HepG2 (cell line): Measurements from ENCODE around the gene RBCK1. TPM values are rescaled to one million over a fixed set of nuclear protein-coding genes. Genes with fewer than 3 reads are reported as not detected.

Experiments
- BCL6 ChIP-seq: IDR thresholded peaks from 2 replicates; pipeline ENCODE4 v1.6.1; 2016; ENCODE audit warnings: missing genetic modification reagents, missing compliant biosample characterization
- CERS6 ChIP-seq: sonication (generic); formaldehyde crosslinking; IDR thresholded peaks from 2 replicates; pipeline ENCODE4 v1.5.0; 2020; ENCODE audit warnings: missing genetic modification reagents
- ETV6 ChIP-seq: sonication (generic); formaldehyde crosslinking; conservative IDR thresholded peaks from 2 replicates; pipeline ENCODE4 v1.4.0; 2020; ENCODE audit warnings: missing genetic modification reagents
- GZF1 ChIP-seq: sonication (generic); formaldehyde crosslinking; IDR thresholded peaks from 2 replicates; pipeline ENCODE4 v1.5.1; 2020; ENCODE audit warnings: mild to moderate bottlenecking, missing genetic modification reagents
- SALL1 ChIP-seq: sonication (generic); formaldehyde crosslinking; IDR thresholded peaks from 2 replicates; pipeline ENCODE4 v1.8.0; 2022; ENCODE audit warnings: mild to moderate bottlenecking, missing genetic modification reagents
- SPEN ChIP-seq: sonication (generic); formaldehyde crosslinking; IDR thresholded peaks from 2 replicates; pipeline ENCODE4 v1.5.1; 2020; ENCODE audit warnings: low read depth, mild to moderate bottlenecking, missing genetic modification reagents
- ZFY ChIP-seq: sonication (generic); formaldehyde crosslinking; IDR thresholded peaks from 2 replicates; pipeline ENCODE4 v1.4.0; 2020; ENCODE audit warnings: missing genetic modification reagents
- ZNF121 ChIP-seq: sonication (generic); formaldehyde crosslinking; IDR thresholded peaks from 2 replicates; pipeline ENCODE4 v1.5.0; 2020; ENCODE audit warnings: mild to moderate bottlenecking, missing genetic modification reagents
- ZNF224 ChIP-seq: sonication (generic); formaldehyde crosslinking; IDR thresholded peaks from 2 replicates; pipeline ENCODE4 v1.5.0; 2020; ENCODE audit warnings: mild to moderate bottlenecking, missing genetic modification reagents
- ZNF280B ChIP-seq: sonication (generic); formaldehyde crosslinking; IDR thresholded peaks from 2 replicates; pipeline ENCODE4 v1.5.0; 2020; ENCODE audit warnings: missing genetic modification reagents, mild to moderate bottlenecking, borderline replicate concordance
- ZNF318 ChIP-seq: sonication (generic); formaldehyde crosslinking; IDR thresholded peaks from 2 replicates; pipeline ENCODE4 v1.4.0; 2020; ENCODE audit warnings: mild to moderate bottlenecking, missing genetic modification reagents
- ZNF460 ChIP-seq: sonication (generic); formaldehyde crosslinking; IDR thresholded peaks from 2 replicates; pipeline ENCODE4 v1.5.1; 2020; ENCODE audit warnings: missing genetic modification reagents, mild to moderate bottlenecking, borderline replicate concordance
- ZNF574 ChIP-seq: sonication (generic); formaldehyde crosslinking; IDR thresholded peaks from 2 replicates; pipeline ENCODE4 v1.4.0; 2020; ENCODE audit warnings: missing genetic modification reagents
- polyA plus RNA-seq, 8 experiments: library from polyadenylated mRNA; depleted of rRNA in 3 of 8; stranded (reverse) in 7 of 8; unstranded in 1 of 8; fragments of >200 nt; fragmentation: Illumina TruSeq in 4 of 8; extraction: Trizol in 4 of 8; gene quantifications; 2 replicates each; pipeline versions ENCODE4 v1.2.1 to v1.2.3, GENCODE V29; 2011 to 2016; ENCODE audit warnings: low read depth in 4 of 8, missing spikeins in 1 of 8, mixed read lengths in 1 of 8; ENCODE audit not compliant: insufficient read depth in 1 of 8
- total RNA-seq, 5 experiments: library from RNA; depleted of rRNA; stranded (reverse); fragments of >200 nt; fragmentation: Illumina TruSeq; extraction: Trizol; gene quantifications; 2 replicates each; pipeline ENCODE4 v1.2.3, GENCODE V29; 2016; ENCODE audit warnings: low read depth in 1 of 5

The RBCK1 gene
- total and polyA plus RNA-seq, 2 of the 13 experiments (the other 11 are each of a cell fraction or from before 2014, with no cell fraction given) = 149 to 215 TPM

- TF ChIP-seq ZNF460 (no peak), ETV6 (CRISPR knock-in tag) (no peak), BCL6 (CRISPR knock-in tag) (0 out of 2 replicates have a peak, but pooled peaks have one; percentile 1), CERS6 (CRISPR knock-in tag) (no peak), ZFY (0 out of 2 replicates have a peak, but pooled peaks have one; percentile 9), ZNF121 (CRISPR knock-in tag) (peak; percentile 96), SALL1 (CRISPR knock-in tag) (peak; percentile 34; the same call in 1 of the 2 replicates), ZNF318 (no peak), SPEN (CRISPR knock-in tag) (peak; percentile 10; the same call in 1 of the 2 replicates), GZF1 (no peak), ZNF224 (CRISPR knock-in tag) (0 out of 2 replicates have a peak, but pooled peaks have one; percentile 20), ZNF280B (0 out of 2 replicates have a peak, but pooled peaks have one; percentile 56), ZNF574 (CRISPR knock-in tag) (0 out of 2 replicates have a peak, but pooled peaks have one; percentile 39)
These were observed 5.6 kb upstream of the RBCK1 start (continued) for GRCh38 chr20:402496-402885.
